Islet precursor cell (in vitro differentiated cells): ENCODE data around the gene ENKD1.

Experiments
- DNase-seq: peaks from one replicate; pipeline ENCODE4 v3.0.0-alpha.2; 2018

Gene ENKD1

DNA sequence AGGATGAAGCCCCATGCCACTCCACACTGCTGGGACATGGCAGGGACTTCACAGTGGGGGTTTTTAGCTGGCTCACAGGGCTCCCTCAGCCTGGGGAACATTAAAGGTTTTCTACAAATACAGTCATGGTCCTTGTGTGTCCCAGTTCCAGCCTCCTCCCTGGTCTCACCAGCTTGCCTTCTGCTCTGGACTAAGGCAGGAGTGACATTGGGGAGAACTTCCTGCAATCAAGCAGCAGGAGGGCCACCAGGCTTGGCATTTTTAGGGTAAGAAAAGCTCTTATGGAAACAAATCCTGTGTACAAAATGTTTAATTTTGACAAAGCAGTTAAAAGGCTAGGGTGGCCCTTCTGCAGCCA, 3.9 kb downstream of the ENKD1 start:
- no peak for DNase-seq

DNA sequence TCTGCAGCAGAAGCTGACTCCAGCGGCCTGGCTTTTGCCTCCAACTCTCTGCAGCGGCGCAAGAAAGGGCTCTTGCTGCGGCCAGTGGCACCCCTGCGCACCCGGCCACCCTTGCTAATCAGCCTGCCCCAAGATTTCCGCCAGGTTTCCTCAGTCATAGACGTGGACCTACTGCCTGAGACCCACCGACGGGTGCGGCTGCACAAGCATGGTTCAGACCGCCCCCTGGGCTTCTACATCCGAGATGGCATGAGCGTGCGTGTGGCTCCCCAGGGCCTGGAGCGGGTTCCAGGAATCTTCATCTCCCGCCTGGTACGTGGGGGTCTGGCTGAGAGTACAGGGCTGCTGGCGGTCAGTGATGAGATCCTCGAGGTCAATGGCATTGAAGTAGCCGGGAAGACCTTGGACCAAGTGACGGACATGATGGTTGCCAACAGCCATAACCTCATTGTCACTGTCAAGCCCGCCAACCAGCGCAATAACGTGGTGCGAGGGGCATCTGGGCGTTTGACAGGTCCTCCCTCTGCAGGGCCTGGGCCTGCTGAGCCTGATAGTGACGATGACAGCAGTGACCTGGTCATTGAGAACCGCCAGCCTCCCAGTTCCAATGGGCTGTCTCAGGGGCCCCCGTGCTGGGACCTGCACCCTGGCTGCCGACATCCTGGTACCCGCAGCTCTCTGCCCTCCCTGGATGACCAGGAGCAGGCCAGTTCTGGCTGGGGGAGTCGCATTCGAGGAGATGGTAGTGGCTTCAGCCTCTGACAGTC, 4.5 kb downstream of the ENKD1 start:
- no peak for DNase-seq

DNA sequence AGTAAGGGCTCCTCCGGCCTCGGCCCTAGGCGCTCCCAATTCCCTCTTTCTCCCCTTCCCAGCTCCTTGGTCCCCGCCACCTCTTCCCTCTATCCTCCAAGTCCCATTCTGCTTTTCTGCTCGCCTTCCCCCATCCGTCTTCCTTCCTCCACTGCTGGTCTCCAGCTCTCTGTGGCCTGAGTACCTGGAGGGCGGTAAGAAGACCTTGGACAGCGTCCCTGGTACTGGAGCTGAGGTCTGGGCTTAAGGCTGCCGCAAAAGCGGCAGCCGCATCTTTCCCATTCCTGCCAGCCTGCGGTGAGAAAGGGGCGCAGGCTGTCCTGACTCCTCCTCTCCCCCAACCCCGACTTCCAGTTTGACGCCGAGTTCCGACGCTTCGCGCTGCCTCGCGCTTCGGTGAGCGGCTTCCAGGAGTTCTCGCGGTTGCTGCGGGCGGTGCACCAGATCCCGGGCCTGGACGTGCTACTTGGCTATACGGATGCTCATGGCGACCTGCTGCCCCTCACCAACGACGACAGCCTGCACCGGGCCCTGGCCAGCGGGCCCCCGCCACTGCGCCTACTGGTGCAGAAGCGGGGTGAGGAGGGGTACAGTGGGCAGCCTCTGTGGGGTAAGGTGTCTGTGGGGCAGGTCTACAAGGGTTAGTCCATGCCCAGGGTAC, 5.3 kb downstream of the ENKD1 start:
- DNase-seq = peak; percentile 86

DNA sequence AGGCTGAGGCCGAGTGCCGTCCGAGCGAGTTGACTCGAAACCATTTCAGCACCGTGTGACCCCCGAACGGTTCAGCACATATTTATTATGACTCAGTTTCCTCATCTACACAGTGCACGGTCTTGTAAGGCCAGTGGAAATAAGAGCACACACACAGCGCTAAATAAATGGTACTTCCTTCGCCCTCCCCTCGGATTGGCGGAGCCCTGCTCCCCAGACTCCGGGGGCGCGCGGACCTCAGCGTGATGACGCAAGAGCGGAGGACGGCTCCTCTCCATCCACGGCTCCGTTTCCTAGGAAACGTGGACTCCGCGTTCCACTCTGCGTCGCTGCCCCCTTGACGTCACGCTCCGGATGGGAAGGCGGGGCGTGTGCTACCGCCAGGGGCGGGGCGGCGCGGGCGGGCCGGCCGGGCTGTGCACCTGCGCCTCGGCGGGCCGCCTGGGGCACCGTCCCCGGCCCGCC, 6.0 kb downstream of the ENKD1 start, which contains the start of gene PARD6A:
PARD6A (plus strand) TSS at position 397 of the 465 bp plus-strand sequence. CDS start 79 bp downstream, outside the sequence.
- DNase-seq = peak; percentile 94

DNA sequence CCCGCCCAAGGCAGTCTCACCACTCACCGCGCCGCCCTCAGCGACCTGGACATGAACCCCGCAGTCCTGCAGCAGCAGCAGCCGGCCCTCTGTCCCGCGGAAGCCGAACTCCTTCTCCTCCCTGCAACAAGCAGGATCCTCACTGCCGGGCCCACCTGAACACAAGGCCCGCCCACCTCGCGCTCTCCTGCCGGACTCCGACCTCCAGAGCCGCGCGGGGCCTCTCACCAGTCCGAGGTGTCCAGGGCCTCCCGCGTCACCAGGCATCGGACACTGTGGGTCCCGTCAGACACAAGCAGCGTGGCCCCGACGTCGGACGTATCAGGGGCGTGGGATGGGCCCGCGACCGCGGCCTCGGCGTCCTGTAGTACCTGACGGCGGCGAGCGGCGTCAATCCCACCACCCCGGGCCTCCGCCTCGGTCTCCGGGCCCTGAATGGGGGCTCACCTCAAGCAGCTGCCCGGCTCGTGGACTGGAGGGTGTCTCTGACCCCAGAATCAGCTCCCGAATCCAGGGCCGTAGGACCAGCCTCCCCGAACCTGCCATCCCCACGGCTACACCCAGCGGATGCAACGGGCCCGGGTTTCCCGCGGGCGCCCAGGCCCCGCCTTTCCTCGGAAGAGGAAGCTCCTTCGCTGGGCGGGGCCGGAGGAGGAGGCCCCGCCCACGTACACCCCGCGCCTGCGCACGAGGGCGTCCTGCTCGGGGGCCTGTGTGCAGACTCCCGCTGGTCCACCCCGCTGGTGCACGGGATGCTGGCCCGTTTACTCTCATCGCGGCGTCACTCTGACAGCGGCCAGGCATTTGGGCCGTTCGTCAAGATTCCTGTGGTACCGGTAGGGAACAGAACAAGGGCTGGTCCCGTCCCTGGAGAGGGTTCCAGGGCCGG, 6.6 kb downstream of the ENKD1 start, which contains the start of gene ACD:
ACD (minus strand) TSS at position 586 of the 889 bp plus-strand sequence; CDS start at position 546, 40 bp downstream.
- DNase-seq = peak; percentile 95

DNA sequence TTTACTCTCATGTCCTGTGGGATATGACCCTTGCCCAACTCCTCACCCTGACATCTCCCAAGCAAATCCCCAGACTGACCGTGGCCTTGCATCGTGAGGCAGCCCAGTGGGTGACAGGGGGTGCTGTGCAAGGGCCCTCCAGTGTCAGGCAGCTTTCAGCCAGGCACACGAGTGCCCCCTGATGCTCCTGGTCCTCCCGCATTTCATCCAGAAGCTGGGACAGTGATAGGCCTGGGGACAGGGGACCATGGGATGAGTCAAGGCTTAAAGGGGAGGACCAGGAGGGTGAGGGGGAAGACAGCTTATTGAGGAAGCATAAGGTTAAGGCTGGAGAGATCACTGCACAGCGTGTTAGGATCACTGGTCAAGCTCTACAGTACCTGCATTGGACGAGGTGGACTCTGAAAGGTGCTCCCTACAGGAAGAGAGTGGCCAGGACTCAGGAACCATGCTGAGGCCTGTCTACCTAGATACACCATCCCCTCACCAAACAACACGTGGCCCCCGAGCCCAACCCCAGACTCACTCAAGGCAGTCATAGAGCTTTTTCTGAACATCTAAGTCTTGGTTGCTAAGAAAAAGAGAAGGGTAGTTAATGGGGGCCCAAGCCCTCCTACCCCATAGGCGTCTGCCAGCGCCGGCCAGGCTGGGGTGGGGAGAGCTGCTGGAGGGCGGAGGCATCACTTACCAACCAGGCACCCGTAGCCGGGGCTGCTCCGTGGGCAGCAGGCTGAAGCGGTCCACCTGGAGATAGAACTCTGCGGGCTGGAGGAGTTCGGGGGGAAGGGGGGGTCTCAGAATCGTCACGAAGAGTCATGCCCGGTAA, 7.5 kb downstream of the ENKD1 start:
- no peak for DNase-seq

DNA sequence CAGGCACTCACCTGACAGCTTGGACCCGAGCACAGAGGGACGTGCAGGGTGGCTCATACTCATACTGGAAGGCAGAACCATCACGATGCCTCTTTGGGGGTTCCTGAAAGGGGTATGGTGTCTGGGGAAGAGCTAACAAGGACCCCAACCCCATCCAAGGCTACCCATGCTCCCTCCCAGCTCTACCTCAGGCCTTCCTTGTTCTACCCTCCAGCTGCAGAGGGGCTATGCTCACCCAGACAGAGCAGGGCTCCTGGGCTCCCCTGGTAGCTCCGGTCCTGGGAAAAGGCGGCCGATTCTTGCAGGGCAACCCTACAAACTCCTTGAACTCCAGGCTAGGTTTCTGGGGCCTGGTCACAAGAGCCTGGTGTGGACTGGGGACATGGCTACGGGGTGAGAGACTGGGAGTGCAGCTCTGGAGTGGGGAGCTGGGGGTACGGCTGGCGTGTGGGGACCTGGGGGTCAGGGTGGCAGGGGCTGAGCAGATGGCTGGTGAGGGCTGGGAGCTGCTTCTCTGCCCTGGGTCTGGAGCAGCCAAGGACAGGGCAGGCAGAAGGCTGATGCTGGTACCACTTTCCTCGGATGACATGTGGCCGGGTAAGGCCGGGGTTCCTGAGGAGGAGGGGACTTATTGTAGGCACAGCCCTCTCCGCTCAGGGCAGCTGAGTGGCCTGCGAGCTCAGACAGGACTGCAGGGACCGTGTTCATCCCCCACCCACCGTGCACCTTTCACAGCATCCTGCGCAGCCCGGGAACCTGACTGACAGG, 8.6 kb downstream of the ENKD1 start:
- DNase-seq = no peak

DNA sequence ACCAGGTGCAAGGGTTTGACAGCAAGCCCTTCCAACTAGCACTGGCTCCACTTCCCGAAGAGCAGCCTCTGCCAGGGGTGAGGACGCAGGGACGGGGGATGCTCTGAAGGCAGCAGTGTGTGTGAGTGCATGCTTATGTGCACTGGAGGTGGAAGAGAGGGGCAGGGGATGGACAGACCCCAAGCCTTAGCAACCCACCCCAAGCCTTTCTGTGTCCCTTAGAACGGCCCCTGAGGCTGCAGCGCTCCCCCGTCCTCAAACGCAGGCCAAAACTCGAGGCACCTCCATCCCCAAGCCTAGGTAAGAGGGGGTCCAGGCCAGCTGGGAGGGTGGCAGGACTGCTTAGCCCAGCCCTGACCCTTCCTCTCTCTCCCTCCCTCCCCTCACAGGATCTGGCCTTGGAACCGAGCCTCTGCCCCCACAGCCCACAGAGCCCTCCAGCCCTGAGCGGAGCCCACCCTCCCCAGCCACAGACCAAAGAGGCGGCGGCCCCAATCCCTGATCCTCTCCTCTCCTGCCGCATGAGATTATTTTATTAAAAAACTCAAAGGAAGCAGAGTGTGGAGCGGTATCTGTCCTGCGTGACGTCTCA, 9.4 kb downstream of the ENKD1 start:
- no peak for DNase-seq

DNA sequence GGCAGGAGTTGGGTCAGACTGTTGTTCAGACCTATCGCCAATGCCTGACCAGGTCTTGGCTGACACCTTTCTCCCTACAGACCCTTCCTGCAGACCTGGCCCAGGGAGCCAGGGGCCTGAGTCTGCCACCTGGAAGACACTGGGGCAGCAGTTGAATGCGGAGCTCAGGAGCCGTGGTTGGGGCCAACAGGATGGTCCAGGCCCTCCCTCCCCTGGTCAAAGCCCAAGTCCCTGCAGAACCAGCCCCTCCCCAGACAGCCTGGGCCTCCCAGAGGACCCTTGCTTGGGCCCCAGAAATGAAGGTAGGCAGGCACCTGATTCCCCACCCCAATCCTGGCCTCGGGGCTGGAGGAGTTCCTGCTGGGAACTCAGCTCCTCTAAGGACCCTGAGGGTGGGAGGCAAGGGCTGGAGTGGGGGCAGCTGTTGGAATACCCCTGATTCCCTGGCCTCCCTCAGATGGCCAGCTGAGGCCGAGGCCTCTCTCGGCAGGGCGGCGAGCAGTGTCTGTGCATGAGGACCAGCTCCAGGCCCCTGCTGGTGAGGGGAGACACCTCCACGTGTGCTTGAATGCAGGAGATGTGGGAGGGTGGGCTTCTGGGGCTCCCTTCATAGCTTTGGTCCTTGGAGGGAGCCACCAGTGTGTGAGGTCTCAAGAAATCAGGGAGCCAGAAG, 10.1 kb downstream of the ENKD1 start:
- no peak for DNase-seq

DNA sequence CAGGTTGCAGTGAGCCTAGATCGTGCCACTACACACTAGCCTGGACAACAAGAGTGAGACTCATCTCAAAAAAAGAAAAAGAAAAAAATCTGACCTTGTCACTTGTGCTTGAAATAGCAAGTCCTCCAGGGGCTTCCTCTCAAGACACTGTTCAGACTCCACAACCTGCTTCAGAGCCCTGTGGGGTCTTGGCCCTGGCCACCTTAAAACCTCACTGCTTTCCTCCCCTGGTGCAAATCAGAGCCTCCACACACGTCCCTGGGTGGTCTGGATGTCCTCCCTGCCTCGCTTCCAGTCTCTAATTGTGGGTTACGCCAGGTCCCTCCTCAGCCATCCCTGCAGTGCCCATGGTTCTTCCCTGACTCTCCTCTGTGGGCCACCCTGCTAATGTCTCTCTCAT, 11.2 kb downstream of the ENKD1 start:
- DNase-seq = no peak

DNA sequence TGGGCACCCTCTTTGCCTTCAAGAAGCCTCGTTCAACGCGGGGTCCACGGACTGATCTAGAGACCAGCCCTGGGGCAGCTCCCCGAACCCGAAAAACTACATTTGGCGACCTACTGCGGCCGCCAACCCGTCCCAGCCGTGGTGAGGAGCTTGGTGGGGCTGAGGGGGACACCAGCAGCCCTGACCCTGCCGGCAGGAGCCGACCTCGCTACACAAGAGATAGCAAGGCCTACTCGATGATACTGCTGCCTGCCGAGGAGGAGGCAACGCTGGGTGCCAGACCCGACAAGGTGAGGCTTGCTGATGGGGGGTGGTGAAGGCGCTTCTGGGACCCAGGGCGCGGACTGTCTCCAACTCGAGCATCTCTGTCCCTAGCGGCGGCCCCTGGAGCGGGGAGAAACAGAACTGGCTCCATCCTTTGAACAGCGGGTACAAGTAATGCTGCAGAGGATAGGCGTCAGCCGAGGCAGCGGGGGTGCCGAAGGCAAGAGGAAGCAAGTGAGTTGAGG, 12.1 kb downstream of the ENKD1 start:
- DNase-seq = no peak

DNA sequence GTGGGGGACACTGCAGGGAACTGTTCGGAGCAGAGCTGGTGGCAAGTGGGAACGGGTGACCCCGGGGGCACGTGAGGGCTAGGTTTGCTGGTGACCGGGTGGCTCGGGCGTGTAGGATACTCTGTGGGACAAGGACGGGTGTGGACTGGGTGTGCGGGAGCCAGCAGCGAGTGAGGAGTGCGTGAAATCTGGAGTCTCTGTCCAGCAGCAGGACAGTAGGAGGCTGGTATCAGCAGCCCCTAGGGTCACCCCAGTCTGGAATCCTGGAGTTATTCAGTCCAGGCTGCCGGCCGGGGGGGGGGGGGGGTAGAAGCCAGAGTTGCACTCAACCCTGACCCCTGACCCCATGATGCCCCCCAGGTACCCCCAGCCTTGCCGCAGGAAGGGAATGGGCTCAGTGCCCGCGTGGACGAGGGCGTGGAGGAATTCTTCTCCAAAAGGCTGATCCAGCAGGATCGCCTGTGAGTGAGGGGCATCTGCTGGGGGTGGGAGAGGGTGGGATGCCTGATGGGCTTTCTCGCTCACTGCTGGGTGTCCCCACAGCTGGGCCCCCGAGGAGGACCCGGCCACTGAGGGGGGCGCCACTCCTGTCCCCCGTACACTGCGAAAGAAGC, 12.7 kb downstream of the ENKD1 start:
- DNase-seq = peak; percentile 63

DNA sequence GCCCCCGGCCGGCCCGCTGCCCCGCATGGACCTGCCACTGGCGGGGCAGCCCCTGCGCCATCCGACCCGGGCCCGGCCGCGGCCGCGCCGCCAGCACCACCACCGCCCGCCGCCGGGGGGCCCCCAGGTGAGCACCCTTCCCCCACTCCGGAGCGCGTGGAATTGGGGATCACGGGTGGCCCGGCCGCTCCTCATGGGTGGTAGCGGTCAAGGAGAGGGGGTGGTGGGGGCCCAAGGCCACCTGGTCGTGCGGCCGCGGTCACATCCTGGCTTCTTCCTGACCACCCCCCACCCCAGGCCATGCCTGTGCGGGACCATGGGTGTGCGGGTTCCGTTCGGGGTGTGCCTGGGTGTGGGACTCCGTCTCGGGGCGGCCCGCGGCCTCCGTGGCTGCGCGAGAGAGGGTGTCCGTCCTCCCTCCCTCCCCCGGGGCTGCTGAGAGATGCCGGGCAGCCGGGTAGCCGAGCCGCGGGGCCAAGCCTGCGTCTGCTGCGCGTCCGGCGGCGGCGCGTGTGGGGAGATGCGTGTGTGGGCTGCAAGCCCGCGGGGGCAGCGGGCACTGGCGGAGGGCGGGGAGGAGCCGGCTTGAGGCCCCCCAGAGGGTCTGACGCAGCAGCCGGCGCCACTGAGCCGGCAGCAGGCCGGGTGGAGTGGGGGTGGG, 13.3 kb downstream of the ENKD1 start:
- peak; percentile 60 for DNase-seq

DNA sequence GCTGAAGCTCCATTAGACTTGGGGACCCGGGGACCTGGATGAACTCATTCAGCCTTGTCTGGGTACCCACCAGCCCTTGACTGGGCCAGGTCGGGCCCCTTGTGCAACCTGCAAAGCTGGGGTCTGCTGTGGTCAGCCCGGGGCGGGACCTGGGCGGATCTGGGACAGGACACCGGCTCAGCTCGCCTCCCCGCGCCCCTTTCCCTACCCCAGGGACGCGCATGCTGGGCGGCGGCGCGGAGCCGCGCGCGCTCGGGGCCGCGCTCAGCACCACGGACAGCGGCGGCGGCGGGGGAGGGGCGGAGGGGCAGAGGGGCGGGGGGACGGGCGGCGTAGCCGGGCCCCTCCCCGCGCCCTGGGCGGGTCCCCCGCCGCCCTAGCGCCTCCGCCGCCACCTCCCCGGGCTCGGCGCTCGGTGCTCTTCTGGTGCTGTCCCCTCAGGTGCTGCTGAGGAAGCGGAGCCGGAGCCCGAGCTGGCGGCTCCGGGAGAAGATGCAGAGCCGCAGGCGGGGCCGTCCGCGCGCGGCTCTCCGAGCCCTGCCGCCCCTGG, 13.9 kb downstream of the ENKD1 start:
- DNase-seq = peak; percentile 71

DNA sequence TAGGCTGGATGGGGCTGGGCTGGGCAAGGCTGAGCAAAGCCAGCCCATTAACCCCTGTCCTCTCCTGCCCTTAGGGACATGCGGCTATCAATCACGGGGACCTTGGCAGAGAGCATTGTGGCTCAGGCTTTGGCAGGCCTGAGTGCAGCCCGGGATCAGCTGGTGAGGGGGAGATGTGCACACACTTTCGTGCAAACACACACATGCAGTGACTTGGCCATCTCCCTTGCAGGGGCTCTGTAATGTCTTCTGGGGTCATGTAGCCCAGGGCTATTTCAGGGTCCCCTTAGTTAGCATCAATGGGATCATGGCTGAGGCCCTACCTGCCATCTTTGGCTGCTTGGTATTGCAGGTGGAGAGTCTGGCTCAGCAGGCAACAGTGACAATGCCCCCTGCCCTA, 14.7 kb downstream of the ENKD1 start:
- no peak for DNase-seq

DNA sequence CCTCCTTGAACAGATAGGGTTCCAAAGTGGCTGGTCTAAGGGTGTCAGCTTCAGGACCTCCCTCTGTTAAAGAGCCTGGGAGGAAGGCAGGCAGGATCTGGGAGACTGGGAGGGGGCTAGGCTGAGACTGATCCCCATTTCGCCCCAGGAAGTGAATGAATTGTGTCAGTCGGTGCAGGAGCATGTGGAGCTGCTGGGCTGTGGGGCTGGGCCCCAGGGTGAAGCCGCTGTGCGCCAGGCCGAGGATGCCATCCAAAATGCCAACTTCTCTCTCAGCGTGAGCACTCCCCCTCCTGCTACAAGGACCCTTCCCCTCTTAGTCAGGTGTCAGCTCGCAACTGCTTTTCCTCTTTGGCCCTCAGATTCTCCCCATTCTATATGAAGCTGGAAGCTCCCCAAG, 15.5 kb downstream of the ENKD1 start:
- DNase-seq = no peak

DNA sequence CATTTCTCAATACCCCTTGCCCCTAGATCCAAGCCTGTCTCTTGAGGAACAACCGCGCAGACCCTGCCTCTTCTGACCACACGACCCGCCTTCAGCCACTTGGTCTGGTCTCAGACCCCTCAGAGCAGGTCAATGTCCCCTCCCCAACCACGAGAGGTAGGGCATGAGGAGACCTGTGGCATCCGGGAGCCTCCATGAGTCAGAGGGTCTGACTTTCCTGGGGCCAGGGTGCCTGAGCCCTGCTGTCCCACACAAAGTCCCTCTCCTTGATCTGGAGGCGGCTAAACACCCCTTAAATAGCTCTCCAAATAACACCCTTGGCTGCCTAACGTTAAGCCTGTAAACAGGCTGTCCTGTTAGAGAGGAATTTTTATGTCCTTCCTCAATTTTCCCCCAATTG, 16.5 kb downstream of the ENKD1 start:
- DNase-seq = no peak

DNA sequence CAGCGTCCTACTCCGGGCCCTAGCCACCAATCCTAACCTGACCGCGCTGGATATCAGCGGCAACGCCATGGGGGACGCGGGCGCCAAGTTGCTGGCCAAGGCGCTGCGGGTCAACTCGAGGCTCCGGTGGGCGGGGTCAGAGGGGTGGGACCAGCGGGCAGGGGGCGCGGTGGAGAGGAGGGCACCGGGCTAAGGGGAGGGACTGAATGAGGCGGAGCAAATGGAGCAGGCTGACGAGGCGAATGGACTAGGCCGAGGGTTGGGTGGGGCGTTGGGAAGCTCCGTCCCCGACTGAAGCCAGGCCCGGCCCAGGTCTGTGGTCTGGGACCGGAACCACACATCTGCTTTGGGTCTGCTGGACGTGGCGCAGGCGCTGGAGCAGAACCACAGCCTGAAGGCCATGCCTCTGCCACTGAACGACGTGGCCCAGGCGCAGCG, 17.0 kb downstream of the ENKD1 start:
- peak; percentile 86 for DNase-seq
